SK-N-MC (cell line): Measurements from ENCODE around the gene PDLIM5.

Experiments used
- DNase-seq: peaks from one replicate; pipeline ENCODE4 v3.0.0-alpha.2; 2011; ENCODE audit warnings: low read depth, low spot score
- H3K27ac ChIP-seq: fragments of 200-600 bp; sonication (generic); 2 replicates; pipeline ENCODE4 v1.5.1; 2016; ENCODE audit warnings: mixed run types
- H3K36me3 ChIP-seq: fragments of 200-600 bp; sonication (generic); 2 replicates; pipeline ENCODE4 v1.6.1; 2017; ENCODE audit warnings: antibody characterized with exemption, low read length, mixed read lengths; ENCODE audit not compliant: insufficient read depth
- H3K4me3 ChIP-seq: fragments of 200-600 bp; sonication (generic); 2 replicates; pipeline ENCODE4 v1.5.1; 2016
- H3K9ac ChIP-seq: fragments of 200-600 bp; sonication (generic); 2 replicates; pipeline ENCODE4 v1.8.0; 2017; ENCODE audit warnings: mixed run types, mixed read lengths; ENCODE audit not compliant: insufficient read length
- H3K9me3 ChIP-seq: fragments of 200-600 bp; sonication (generic); 2 replicates; pipeline ENCODE4 v1.6.1; 2017; ENCODE audit warnings: low read depth, mild to moderate bottlenecking, antibody characterized with exemption, low read length, moderate library complexity, mixed read lengths
- EZH2 ChIP-seq: fragments of 200-600 bp; sonication (generic); IDR thresholded peaks from one replicate; pipeline ENCODE4 v1.6.1; 2017; ENCODE audit warnings: antibody characterized with exemption
- FOXP2 ChIP-seq: optimal IDR thresholded peaks from 2 replicates; pipeline ENCODE3; 2011; ENCODE audit warnings: mild to moderate bottlenecking, moderate library complexity; ENCODE audit not compliant: insufficient read depth; ENCODE audit errors: extremely low read length, control extremely low read depth
- POLR2AphosphoS5 ChIP-seq: IDR thresholded peaks from 2 replicates; pipeline ENCODE4 v1.6.1; 2012; ENCODE audit warnings: mild to moderate bottlenecking, low read depth, low read length, borderline replicate concordance

Gene PDLIM5

DNA sequence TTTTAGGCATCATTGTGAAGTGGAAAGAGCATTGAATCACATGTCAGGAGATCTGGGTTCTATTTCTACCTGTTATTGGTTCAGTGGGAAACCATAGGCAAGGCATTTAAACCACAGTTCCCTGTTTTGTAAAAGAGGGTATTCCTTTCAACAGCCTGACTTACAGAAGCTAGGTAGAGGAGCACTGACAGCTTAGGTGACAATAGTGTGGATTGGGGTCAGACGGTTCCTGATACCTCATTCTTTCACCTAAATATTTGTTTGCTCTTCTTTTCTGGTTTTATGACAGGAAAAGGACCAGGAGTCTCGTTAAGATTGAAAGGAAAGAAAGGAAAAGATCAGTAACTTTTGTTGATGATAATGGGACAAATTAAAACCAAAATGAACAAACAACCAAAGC is 15.9 kb upstream of the PDLIM5 start:
- H3K9ac ChIP-seq = no peak overlapping the region
- H3K36me3 ChIP-seq = no peaks in the 10 kb centered on the region
- H3K9me3 ChIP-seq = no peaks in the 10 kb centered on the region
- TF ChIP-seq EZH2 = no peak
- no peak for TF ChIP-seq FOXP2
- no peak for TF ChIP-seq POLR2AphosphoS5
- no peak overlapping the region for H3K27ac ChIP-seq
- DNase-seq = no peak
- H3K4me3 ChIP-seq = no peak overlapping the region

DNA sequence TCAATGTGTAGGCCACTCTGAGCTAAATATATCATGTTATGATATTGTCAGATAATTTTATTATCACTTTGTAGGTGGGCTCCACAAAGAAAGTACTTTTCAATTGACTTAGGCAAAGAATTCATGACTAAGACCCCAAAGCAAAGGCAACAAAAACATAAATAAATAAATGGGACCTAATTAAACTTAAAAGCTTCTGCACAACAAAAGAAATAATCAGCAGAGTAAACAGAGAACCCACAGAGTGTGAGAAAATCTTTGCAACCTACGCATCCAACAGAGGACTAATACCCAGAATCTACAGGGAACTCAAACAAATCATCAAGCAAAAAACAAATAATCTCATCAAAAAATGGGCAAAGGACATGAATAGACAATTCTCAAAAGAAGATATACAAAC is 15.2 kb upstream of the PDLIM5 start:
- no peak overlapping the region for H3K27ac ChIP-seq
- DNase-seq = no peak

DNA sequence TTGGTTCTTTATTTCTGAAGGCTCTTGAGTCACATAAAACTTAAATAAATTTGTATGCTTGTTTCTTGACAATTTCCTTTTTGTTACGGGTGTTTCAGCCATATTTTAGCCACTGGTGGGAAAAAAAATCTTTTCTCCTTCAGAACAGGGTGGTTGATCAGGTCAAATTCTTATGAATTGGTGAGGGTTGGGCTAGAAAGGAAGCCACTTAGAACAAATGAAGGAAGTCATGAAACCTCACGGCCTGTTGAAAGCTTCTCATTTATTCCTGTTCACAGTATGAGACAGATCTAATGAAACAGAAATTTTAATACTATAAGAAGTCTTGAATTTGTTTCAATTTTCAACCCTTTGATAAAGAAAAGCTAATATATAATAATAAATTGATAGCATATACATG is 12.1 kb upstream of the PDLIM5 start:
- Histone ChIP-seq H3K9me3 (no peaks in the 10 kb centered on the region), H3K9ac (no peak overlapping the region), H3K27ac (no peak overlapping the region), H3K36me3 (no peaks in the 10 kb centered on the region), H3K4me3 (no peak overlapping the region)
- TF ChIP-seq EZH2 (no peak), FOXP2 (no peak), POLR2AphosphoS5 (no peak)
- no peak for DNase-seq

More for the DNA sequence above, 15.2 kb upstream of the PDLIM5 start:
- no peak for TF ChIP-seq POLR2AphosphoS5
- no peak for TF ChIP-seq FOXP2
- TF ChIP-seq EZH2 = no peak
- Histone ChIP-seq H3K9ac (no peak overlapping the region), H3K9me3 (no peaks in the 10 kb centered on the region), H3K36me3 (no peaks in the 10 kb centered on the region), H3K4me3 (no peak overlapping the region)

DNA sequence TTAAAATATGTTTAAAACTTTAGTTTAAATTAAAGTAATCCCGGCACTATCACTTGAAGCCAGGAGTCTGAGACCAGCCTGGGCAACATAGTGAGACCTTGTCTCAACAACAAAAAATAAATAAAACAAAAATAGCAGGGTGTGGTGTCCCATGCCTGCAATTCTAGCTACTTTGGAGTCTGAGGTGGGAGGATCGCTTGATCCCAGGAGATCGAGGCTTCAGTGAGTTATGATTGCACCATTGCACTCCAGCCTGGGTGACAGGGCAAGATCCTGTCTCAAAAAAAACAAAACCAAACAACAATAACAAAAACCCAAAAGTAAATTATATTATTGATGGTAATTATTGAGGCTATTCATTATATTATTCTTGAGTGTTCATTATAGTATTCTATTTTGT is 9.9 kb upstream of the PDLIM5 start:
- TF ChIP-seq POLR2AphosphoS5 (no peak), FOXP2 (no peak), EZH2 (no peak)
- Histone ChIP-seq H3K36me3 (no peaks in the 10 kb centered on the region), H3K9ac (no peak overlapping the region), H3K9me3 (no peaks in the 10 kb centered on the region), H3K4me3 (no peak overlapping the region), H3K27ac (no peak overlapping the region)
- DNase-seq = no peak

DNA sequence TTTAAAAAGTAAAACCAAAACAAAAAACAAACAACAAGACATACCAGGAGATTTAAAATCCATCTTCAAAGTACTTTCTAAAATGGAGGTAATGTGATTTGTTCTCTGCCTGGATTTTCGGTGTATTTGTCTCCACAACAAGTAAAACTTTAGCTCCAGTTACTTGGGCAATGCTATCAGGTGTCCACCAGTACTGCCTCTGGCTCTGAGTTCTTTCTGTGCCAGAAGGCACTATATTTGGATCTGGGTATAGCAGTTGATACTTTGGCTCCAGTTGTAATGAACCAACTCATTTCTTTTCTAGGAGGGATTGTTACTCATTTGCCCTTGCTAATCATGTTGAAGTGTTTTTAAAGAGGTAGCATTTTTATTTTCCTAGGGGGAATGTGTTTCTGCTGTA is 9.5 kb upstream of the PDLIM5 start:
- H3K27ac ChIP-seq = no peak overlapping the region
- H3K36me3 ChIP-seq = no peaks in the 10 kb centered on the region
- no peak overlapping the region for H3K9ac ChIP-seq
- no peak for DNase-seq
- TF ChIP-seq FOXP2 (no peak), POLR2AphosphoS5 (no peak), EZH2 (no peak)
- H3K9me3 ChIP-seq = no peaks in the 10 kb centered on the region
- H3K4me3 ChIP-seq = no peak overlapping the region

DNA sequence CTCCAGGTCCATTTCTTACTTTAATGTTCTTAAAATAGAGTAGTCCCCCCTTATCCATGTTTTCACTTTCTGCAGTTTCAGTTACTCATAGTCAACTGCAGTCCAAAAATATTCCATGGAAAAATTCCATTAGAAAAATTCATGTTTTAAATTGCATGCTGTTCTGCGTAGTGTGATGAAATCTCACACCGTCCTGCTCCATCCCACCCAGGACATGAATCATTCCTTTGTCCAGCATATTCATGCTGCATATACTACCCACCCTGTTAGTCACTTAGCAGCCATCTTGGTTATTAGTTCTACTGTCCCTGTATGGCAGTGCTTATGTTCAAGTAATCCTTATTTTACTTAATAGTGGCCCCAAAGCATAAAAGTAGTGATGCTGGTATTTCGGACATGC is 5.4 kb upstream of the PDLIM5 start:
- no peak for TF ChIP-seq EZH2
- no peak overlapping the region for H3K4me3 ChIP-seq
- no peak overlapping the region for H3K27ac ChIP-seq
- H3K36me3 ChIP-seq = no peaks in the 10 kb centered on the region
- no peaks in the 10 kb centered on the region for H3K9me3 ChIP-seq
- no peak overlapping the region for H3K9ac ChIP-seq
- DNase-seq = no peak

DNA sequence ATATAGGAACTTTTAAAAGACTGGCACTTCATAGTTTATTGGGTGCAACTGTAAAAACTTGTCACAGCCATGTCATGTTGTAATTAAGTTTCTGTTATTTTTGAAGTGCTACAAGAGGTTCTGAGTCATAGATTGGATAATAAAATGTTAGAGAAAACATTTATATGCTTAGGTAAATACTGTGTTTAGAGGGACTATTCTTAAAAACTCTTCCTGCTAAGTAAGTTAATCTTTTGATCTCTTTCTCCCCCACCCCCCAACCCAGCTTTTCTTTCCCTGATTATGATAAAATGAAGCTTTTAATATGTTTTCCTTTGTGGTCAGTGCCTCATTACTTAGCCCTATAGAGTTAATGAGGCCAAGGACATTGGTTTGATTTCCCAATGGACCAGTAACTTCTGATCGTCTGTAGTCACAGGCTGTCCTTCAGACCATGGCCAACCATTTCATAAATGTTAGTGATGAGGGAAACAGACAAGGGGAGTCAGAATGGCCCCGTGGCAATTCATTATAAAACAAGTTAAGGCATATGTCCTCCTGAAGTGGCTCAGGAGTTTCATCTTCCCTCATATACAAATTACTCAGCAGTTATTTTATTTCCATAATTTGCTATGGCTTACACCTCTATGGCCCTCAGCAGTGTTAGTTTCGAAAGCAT is 3.9 kb upstream of the PDLIM5 start:
- H3K27ac ChIP-seq = no peak overlapping the region
- H3K4me3 ChIP-seq = no peak overlapping the region
- no peaks in the 10 kb centered on the region for H3K9me3 ChIP-seq
- no peak for DNase-seq
- H3K9ac ChIP-seq = no peak overlapping the region
- no peaks in the 10 kb centered on the region for H3K36me3 ChIP-seq
- TF ChIP-seq FOXP2 = no peak
- no peak for TF ChIP-seq POLR2AphosphoS5
- no peak for TF ChIP-seq EZH2

DNA sequence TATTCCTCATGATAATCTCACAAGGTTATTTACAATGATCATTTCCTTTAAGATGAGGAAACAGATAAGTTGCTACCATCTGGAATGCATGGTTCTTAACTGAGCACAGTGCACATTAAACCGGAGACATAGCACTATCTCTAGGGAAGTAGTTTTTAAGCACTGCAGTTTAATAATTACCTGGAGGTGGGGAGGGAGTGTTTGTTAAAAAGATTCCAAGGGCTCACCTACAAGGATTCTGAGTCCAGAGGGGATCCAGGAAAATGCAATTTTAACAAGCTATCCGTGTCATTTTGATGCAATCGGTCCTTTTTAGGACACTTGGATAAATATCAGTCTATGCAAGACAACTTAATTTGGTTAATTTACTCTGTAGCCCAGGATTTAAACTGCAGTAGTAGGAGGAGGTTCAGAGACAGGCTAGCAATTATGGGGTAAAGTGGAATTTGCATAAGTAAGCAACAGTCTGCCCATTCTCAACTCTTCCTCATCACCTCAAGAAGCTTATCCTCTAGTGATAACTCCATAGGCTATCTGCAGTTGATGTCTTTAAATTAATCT is 2.8 kb upstream of the PDLIM5 start:
- TF ChIP-seq EZH2 (no peak), FOXP2 (no peak), POLR2AphosphoS5 (no peak; the same call in 1 of the 2 replicates)
- DNase-seq = no peak
- Histone ChIP-seq H3K36me3 (no peaks in the 10 kb centered on the region), H3K27ac (no peak overlapping the region), H3K9ac (no peak overlapping the region), H3K9me3 (no peaks in the 10 kb centered on the region), H3K4me3 (no peak overlapping the region)
